Pons (tissue), 1 donor: ENCODE results near the gene IGFBP1.

Experiments used
- DNase-seq: peaks from one replicate; pipeline ENCODE4 v3.0.0-alpha.2; 2016; ENCODE audit warnings: low spot score

The IGFBP1 gene

DNA sequence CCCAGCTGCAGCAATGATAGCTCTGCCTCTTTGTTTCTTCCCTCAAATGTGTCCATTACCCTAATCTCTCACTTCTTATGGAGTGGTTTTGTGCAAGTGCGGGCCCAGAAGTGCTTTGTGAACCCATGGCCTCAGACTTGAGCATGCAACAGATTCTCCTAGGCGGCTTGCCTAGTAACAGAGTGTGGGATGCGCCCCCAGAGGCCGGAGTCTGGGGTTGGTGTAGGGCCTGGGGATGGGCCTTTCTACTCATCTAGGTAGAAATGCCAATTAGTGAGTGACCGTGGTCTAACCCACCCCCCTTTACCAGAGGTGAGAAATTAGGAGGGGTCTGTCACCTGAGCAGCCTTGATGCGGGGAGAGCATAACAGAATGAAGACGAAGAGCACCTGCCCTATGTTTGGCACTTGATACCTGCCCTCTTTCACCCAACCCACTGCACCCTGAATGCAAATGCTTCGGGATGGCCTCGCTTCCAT, 7.0 kb upstream of the IGFBP1 start:
- DNase-seq = no peak

DNA sequence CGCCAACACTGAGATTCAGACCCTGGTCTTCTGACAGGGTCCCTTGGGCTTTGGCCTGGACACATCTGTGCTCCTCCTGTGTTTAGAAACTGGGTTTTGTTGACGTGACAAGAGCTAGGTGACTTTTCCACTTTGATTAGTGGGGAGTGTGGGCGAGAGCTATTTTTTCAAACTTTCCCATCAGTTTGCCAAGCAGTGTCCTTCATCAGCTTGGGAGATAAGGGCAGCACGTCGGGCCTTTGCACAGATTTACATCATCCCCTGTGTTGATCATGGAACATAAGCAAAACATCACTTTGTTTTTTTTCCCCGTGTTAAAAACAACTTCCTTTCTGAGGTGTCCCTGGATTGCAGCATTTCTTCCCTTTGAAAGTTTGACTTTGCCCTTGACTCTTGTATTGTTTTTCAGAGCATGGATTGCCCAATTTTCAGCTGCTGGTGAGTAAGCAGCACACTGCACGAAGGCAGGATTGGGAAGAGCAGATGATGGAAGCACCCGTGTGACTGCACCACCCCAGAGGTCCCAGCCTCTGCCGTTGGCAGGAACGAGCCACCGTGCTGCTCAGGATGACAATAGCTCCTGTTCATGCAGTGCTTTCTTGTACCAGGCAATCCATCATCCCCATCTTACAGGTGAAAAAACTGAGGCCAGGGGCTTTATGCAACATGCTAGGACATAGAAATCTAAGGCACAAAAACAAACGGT, 6.4 kb upstream of the IGFBP1 start:
- no peak for DNase-seq

DNA sequence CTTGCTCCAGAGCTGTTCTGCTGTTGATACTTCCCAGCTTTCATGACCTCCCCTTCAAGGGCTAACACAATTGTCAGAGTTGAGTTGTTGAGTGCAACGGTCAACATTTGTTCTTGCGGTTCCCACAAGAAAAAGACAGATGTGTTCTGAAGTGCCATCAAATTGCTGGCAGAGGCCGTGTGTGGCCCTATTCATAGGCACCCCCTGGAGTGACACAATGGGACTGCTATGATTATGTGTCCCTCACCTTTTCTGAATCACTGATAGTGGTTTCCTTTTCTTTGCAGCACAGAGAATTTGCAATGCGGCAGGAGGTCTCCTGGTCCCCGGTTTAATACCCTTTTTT, 5.8 kb upstream of the IGFBP1 start:
- DNase-seq = no peak

DNA sequence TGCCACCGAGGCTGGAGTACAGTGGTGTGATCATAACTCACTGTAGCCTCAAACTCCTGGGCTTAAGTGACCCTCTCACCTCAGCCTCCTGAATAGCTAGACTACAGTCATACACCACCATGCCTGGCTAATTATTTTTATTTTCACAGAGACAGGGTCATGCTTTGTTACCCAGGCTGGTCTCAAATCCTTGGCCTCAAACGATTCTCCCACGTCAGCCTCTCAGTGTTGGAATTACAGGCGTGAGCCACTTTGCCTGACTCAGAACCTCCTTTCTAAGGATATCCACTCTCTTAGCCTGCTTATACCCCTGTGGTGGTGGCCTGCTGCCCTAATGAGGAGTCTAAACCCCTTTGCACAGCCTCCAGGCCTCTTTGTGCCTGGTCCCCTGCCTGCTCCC, 4.2 kb upstream of the IGFBP1 start:
- DNase-seq = no peak

DNA sequence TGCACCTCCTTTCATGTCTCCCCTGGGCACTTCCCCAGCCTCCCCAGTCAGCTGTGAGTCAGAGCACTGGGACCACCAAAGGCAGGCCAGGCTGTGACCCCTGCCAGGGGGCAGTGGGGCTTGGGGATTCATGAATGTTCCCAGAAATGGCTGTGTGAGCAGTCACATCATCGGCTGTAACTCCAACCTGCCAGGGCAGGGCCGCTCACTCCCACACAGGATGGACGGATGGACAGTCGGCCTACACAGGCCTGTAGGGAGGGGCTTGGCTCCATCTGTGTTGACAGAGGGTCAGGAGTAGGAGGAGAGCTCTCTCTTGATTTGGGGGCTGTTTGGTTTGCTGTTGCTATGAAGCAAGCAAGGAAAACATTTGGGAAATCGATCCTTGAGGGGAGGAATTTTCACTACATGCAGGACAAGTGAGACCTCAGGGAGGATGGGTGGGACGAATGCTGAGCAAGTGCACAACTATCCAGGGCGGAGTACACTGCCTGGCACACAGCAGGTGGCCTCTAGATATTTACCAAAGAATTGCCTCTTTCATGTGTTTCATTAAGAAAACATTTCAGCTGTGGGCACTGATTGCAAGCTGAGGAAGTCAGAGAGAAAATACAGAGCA, 2.9 kb upstream of the IGFBP1 start:
- no peak for DNase-seq

DNA sequence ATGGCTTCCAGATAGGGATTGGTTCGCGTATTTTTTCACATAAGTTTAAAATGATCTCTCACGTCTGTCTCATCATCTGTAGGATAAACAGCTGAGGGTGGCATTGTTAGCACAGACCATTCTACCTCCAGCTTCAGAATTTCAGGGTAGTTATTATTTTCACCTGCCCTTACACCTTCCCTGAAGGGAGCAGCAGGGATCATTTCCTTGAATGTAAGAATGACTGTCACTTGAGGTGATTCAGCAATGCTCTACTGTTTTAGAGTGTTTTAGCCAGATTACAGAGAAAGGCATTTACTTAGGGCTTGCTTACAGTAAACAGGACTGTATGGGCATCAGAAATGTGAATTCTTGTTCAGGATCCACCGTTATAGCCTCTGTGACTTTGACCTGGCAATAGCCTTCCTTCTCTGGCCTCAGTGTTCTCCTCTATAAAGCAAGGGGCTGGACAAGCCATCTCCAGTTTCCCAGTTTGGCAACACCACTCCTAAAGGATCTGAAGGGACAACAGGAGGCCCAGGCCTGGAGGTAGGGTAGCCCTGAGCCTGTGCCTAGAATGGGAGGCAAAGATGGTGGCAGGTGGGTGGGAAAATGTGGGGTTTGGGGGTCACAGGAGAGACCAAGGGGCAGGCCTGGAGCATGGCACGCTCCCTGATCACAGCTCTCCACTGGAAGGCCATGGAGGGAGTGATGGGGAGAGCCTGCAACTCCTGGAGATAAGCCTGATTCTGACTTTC, 1.2 kb upstream of the IGFBP1 start:
- DNase-seq = no peak

DNA sequence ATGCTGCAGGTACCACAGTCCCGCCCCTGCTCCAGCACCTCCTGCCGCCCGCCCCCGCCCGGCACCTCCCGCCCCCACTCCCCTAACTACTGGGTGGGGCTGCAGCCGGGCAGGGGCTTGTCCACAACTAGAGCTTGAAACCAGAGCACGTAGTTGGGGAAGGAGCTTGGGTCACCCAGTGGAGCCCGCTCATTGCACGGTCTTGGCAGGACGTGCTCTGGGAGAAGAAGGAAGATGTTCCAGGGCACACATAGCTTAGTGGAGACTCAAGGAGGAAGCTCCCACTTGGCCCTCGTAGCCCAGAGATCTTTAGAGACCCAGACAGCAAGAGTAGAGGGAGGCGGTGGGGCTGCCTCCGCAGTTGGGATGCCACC, 692 bp downstream of the IGFBP1 start:
- no peak for DNase-seq

DNA sequence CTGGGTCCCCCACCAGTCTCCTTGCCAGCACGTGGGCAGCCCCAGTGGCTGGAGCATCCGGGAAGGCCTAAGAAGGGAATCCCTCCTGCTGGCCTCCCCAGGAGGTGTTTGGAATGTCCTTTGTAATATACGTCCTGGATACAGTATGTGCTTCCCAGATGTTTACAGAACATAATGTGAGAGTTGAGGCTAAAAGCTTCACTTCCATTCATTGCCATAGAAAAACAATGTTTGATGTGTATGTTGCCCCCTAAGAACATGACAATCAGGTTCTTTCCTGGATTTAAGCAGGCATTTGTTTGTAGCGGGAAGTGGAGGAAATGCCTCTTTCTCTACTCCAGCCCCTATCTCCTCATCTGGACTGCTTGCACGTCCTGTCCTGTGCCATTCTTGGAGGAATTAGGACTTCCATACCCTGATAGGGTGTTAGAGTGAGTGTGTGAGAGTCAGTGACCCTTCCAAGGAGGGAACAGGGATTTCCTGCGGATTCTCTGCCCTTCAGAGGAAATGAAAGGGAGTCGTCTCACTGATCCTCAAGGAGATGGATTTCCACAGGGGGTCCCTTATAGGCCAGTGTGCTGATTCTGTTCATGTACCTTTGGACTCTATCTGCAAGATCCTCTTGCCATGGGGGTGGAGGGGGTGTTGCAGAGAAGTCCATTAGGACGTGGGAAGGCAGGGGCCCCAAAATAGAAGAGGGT, 1.2 kb downstream of the IGFBP1 start:
- DNase-seq = no peak

DNA sequence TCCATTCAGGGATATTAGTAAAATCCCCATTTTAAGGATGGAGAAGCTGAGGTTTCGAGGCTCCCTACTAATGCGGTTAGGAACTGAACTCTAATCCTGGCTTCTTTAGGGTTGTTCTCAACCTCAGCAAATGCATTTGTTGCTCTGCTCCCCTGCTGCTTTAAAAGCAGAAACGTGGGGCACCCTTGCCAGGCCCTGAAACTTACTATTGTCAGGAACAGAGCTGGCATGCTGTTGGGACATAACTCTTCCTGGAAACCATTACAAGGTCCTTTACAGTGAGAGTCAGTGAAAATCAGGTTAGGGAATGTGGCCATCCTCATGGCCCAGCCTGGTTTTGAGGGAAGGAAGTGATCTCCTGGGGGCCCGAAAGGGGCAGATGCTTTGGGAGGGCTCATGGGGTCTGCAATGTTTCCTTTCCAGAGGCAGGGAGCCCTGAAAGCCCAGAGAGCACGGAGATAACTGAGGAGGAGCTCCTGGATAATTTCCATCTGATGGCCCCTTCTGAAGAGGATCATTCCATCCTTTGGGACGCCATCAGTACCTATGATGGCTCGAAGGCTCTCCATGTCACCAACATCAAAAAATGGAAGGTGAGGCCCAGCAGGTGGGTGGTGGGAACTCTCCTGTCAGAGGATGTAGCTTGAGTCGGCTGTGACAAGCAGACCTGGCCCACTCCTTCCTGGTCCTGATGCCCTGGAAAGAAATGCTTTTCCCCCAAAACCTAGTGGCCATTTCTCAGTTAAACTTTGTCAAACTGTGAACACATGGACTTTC, 2.0 kb downstream of the IGFBP1 start:
- no peak for DNase-seq

DNA sequence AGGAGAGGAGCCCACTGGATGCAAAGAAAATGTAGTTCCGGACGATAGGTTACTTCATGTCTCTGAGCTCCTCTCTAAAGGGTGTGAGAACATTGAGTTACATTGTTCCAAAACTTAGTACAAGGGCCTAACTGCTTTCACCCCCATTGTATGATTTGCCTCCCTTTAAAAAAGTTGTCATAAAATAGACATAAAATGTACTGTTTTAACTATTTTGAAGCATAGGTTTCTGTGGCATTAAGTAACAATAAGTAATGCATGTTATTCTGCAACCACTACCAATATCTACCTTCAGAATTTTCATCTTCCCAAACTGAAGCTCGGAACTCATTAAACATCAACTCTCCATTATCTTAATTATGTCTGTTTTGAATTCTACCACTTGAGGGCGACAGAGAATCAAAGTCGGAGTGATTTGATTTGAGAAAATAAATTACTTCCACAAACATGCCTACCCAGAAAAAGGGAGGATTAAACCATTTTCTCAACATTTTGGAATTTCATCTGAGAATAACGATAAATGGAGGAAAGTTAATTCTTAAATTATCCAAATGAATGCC, 2.7 kb downstream of the IGFBP1 start:
- peak; percentile 60 for DNase-seq

DNA sequence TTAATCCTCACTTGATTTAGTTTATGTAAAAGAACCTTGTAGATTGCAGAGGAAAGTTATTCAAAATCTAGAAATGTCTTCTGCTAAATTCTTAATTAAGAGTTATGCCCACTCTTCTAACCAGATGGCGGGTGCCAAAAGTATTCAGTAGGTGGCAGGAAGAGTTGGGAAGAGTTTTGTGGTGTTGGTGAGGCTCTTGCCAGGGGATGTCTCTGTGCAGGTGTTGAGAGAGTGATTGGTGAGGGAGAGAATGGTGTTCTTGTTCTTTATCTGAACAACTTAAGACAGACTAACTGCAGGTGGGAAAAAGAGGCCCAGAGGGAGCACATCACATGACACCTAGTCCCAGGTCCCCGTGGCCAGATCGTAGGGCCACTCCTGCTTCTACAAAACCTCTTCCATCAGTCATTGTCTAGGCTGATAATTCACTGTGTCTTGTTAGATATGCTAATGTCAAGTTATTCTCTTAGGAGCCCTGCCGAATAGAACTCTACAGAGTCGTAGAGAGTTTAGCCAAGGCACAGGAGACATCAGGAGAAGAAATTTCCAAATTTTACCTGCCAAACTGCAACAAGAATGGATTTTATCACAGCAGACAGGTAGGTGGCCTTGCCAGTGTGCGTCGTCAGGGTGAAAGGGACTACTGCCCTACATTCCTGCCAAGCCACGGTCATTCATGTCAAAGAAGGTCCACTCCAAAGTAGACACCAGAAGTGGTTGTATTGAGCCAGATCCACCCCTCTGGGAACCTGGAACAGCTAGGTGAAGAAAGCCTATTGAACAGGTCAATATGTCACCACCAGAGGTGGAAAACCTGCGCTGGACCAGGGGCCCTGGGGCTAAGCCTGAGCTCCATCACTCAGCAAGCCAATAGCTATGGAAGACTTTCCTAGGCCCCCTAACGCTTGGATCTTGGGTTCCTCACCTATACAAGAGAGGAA, 3.4 kb downstream of the IGFBP1 start:
- no peak for DNase-seq

DNA sequence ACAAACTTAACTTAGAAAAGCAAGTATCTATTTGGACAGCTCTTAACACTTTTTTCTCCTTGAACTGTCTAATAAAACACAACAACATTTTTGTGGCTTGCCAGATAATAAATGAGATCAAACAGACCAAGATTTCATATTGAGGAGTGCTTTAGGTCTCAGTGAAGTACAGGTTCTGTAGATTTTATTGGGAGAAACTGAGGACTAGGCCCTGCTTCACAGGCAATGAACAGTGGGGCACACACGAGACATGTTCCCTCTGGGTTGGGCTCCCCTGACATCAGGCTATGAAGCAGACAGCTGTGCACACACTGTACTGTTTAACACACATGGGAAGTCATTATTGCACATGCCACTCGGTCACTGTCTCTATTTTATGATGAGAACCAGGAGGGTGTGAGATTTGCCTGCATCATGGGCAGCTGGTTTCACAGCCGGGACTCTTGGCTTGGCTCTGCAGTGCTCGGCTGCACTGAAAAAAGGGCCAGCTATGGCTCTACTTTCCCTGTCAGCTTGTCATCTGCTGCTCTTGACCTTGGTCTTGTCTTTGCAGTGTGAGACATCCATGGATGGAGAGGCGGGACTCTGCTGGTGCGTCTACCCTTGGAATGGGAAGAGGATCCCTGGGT, 4.2 kb downstream of the IGFBP1 start:
- DNase-seq = peak; percentile 7

DNA sequence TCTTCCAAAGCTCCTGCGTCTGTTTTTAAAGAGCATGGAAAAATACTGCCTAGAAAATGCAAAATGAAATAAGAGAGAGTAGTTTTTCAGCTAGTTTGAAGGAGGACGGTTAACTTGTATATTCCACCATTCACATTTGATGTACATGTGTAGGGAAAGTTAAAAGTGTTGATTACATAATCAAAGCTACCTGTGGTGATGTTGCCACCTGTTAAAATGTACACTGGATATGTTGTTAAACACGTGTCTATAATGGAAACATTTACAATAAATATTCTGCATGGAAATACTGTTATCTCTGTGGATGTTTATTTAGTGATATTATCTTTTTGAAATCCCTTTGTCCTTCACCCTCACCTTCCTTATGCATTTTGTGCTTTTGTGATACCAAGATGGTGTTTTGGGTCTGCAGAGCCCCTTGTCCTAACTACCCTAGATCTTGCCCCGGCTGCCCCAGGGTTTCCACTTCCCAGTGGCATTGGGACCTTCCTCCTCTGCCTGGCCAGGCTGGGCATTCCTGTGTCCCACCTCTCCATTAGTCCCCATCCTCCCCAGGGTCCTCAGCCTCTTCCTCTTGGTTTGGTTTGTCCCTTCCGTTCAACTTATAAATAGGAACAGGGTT, 5.2 kb downstream of the IGFBP1 start:
- DNase-seq = no peak

DNA sequence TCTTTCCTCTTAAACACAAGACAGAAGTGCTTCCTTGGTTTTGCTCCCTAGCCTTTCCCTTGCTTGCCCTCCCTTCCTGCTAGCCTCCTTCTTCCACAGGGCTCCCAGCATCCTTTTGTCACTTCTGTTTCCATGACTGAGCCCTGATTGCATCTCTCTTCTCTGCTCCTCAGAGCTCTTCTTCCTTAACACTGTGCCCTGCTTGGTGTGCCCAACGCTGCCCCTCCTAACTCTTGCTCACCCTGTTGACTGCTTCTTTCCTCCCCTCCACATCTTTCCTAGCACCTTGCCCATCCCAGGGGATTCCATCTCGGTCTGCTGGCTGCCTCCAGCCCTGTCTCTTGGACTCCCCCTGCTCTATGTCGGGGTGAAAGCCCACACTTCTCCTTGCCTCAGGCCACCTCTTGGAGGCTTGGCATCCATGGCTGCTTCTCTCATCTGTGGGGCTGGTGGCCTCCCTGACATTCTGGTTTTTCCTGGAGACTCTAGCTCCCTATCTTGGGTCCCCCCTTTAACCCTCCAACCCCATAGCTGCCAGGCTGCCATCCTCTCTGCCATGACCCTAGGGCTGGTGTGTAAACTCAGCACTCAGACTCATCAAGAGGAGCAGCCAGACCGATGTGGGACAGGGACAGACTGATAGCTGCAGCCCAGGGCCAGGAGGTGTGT, 5.8 kb downstream of the IGFBP1 start:
- no peak for DNase-seq

DNA sequence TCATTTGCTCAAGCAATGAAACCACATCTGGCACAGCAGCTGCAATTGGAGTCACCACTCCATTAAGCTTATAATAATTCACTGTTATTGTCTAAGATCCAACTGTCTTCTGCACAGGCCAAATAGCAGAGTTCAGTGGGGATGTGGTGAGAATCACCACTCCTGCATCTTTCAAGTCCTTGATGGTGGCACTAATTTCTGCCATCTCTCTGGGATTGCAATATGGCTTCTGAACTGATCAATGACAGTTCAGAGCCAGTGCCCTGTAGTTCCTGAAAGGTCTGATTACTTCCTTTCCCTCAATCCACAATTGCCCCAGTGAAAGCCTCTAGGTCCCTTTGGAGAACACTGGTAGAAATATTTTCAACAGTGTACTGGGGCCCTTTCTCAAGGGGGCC, 6.4 kb downstream of the IGFBP1 start:
- no peak for DNase-seq

DNA sequence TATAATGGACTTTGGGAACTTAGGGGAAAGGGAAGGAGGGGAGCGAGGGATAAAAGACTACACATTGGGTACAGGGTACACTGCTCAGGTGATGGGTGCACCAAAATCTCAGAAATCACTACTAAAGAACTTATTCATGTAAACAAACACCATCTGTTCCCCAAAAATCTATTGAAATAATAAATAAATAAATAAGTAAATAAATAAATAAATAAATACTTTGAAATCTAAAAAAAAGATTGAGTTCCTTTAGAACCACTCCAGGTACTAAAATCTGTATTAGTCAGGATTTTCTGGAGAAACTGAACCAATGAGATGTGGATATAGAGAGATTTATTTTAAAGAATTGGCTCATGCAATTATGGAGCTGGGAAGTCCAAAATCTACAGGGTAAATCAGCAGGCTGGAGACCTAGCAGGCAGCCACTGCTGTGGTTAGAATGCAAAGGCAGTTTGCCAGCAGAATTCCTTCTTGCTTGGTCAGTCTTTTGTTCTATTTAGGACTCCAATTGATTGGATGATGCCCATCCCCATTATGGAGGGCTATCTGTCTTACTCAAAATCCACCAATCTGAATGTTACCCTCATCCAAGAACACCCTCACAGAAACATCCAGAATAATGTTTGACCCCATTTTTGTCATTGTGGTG, 8.9 kb downstream of the IGFBP1 start:
- DNase-seq = no peak

DNA sequence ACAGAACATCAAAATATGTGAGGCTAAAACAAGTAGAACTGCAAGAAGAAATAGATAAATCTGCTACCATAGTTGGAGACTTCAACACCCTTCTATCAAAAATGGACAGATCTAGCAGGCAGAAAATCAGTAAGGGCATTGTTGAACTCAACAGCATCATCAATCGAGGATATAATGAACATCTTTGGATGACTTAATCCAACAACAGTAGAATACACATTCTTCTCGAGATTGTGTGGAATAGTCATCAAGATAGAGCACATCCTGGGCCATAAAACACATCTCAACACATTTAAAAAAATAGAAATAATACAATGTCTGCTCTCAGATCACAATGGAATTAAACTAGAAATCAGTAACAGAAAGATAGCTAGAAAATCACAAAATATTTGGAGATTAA, 9.9 kb downstream of the IGFBP1 start:
- DNase-seq = no peak

DNA sequence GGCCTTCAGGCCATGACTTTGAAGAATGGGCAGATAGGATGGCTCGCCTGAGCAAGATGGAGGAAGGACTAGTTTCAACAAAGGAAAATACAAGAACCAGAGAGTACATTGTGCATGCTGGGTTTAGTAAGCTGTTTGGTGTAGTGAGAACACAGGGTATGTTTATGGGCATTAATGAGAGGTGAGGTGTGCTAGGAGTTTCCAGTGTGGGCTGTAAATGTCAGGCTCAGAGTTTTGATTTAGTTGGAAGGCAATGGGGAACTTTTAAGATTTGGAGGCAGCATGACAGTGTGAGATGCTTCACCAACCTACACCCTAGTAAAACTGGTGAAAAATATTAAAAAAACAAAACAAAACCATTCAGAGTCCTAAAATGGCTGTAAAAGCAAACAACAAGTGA, 13.3 kb downstream of the IGFBP1 start:
- no peak for DNase-seq

DNA sequence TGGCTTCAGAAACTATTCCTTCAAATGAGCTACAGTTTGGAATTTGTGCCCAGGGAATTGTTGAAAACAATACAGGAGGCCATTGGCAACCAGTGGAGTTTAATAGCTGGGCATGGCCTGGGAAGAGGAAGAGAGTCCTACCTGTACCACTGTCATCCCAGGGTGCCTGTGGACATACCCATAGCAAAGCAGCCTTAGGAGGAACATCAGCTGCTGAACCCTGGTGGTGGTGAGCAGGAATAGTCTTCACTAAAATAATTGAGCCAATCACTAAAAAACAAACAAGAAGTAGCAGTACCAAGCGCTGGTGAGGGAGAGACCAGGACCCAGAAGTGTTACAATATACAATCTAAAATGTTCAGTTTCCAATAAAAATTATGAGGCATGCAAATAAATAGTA, 14.5 kb downstream of the IGFBP1 start:
- DNase-seq = no peak
